Large intestine (tissue), 3 donors: ENCODE data around the gene SNTG2. TPM values are rescaled to one million over a fixed set of nuclear protein-coding genes. Genes with fewer than 3 reads are reported as not detected.

Experiments
- DNase-seq, 2 donors: peaks; one replicate each; pipeline versions ENCODE4 v3.0.0 to v3.0.0-alpha.2; 2013
- H3K27ac ChIP-seq: one replicate; pipeline ENCODE4 v1.5.1; 2013; ENCODE audit warnings: low read length
- H3K27me3 ChIP-seq: 2 replicates; pipeline ENCODE4 v1.6.1; 2013; ENCODE audit warnings: low read length; ENCODE audit not compliant: control insufficient read depth, insufficient read depth
- H3K36me3 ChIP-seq: 2 replicates; pipeline ENCODE4 v1.6.1; 2013; ENCODE audit warnings: low read length; ENCODE audit not compliant: control insufficient read depth, insufficient read depth
- H3K4me1 ChIP-seq: one replicate; pipeline ENCODE4 v1.6.1; 2013; ENCODE audit warnings: low read length; ENCODE audit not compliant: control insufficient read depth, insufficient read depth
- H3K4me3 ChIP-seq: one replicate; pipeline ENCODE4 v1.5.1; 2013; ENCODE audit warnings: low read length
- H3K9me3 ChIP-seq: one replicate; pipeline ENCODE4 v1.6.1; 2013; ENCODE audit warnings: mild to moderate bottlenecking, low read depth, low read length, moderate library complexity; ENCODE audit not compliant: control insufficient read depth
- WGBS: methylation state at CpG from one replicate; pipeline ENCODE4 v1.1.5; 2013; ENCODE audit warnings: low lambda C conversion rate; ENCODE audit not compliant: insufficient coverage; 5-methylcytosine and 5-hydroxymethylcytosine counted together
- polyA plus RNA-seq: library from polyadenylated mRNA; unstranded; fragments of 120-200 nt; gene quantifications from one replicate; pipeline ENCODE4 v1.2.1, GENCODE V29; 2013

Gene SNTG2
- polyA plus RNA-seq, 1 donor = 0.48 TPM

DNA sequence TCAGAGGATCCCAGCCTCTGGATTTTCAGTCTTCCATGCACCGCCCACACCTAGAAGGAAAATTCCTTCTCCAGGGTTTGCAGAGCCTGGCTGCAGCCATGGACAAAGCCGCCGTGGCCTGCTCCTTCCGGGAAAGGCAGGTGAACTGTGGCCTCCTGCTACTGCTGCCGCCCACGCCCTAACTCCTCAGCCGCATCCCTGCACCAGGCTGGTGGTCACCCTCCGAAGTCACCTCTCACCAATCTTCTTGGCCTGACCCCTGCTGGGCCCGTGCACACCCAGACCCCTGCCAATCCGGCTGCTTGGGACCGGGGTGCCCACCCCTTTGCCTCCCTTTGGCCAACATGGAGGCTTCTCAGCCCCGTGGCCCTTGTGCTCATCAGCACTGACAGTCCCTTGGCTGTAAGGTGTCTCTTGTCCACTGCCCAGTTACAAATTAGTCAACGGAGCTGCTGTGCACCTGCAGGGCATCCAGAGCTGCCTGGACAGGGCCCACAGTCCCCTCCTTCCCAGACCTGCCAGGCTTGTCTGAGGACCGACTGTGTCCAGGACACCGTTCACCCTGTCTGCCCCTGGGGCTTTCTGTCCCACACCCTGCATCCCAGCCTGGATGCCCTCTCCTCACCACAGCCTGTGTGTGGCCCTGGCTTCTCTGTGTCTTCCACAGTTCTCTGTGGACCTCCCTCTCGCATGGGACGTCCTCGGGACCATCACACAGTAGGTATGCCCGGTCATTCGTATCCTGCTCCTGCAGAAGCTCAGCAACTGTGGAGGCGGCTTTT, 332.6 kb downstream of the SNTG2 start:
- Histone ChIP-seq H3K36me3 (no peaks in the 10 kb centered on the region), H3K27me3 (no peaks in the 10 kb centered on the region), H3K27ac (no peak overlapping the region), H3K4me1 (no peaks in the 10 kb centered on the region), H3K4me3 (no peak overlapping the region), H3K9me3 (peaks cover 9% of the 10 kb centered on the region)
- no CpG with 5 or more reads among the region's 21 CpGs for WGBS
- no peak for DNase-seq

DNA sequence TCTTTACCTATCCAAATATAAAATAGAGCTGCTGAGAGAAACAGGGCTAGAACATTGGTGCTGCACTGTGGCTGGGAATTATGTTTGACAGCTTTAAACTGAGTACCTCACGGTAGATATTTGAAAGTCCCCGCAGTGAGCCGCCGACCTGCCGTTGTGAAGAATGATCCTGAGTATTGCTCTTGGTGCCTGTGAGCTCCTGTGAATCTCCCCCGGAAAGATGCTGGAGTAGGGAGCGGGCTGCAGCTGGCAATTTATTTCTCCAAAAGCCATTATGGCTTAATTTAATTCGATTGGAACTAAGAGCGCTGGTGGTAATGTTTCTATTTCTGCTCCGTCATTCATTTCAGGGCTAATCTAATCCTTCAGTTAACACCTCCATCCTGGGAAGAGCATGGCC, 333.2 kb downstream of the SNTG2 start:
- DNase-seq = no peak
- WGBS = no CpG with 5 or more reads among the region's 10 CpGs
- no peak overlapping the region for H3K4me3 ChIP-seq
- no peak overlapping the region for H3K27ac ChIP-seq
- H3K36me3 ChIP-seq = no peaks in the 10 kb centered on the region
- H3K27me3 ChIP-seq = no peaks in the 10 kb centered on the region
- H3K4me1 ChIP-seq = no peaks in the 10 kb centered on the region
- H3K9me3 ChIP-seq = peaks cover 7% of the 10 kb centered on the region

DNA sequence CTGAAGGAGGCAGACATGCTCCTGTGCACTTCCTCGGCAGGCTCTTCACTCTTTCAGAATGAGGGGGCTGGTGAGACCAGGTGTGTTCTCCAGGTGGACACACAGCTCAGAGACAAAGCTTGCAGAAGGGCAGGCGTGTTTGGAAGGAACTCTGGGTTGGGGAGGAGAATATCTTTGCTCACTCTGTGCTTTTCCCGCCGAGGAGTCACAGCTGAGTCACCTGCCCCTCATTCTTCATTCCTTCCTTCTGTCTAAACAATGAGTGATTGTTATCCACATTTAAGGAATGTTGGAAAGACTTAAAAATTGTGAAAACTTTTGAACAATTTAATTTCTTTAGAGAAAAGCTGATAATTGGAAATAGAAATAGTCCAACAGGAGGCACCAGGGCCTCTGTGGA, 336.3 kb downstream of the SNTG2 start:
- no peaks in the 10 kb centered on the region for H3K4me1 ChIP-seq
- no peaks in the 10 kb centered on the region for H3K36me3 ChIP-seq
- DNase-seq = no peak
- no peak overlapping the region for H3K27ac ChIP-seq
- no CpG with 5 or more reads among the region's 4 CpGs for WGBS
- H3K4me3 ChIP-seq = no peak overlapping the region
- H3K9me3 ChIP-seq = no peaks in the 10 kb centered on the region
- H3K27me3 ChIP-seq = no peaks in the 10 kb centered on the region

DNA sequence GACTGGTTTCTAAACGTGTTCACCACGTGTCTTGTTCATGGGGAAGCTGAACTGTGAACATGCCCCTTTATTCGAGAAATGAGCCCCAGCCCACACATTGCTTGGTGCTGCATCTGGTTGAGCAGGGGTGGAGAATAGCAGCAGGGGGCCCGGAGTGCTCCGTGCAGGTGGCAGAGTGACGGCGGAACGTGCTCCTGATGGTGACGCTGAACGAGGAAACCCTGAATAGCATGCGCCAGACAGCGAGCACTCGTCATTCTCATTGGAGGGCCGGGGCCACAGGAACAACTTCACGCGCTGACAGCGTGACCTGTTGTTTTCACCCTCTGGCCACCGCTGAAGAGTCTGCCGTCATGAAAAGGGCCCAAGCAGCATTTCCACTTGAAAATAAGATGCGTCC, 336.8 kb downstream of the SNTG2 start:
- Histone ChIP-seq H3K4me1 (no peaks in the 10 kb centered on the region), H3K4me3 (no peak overlapping the region), H3K27me3 (no peaks in the 10 kb centered on the region), H3K9me3 (no peaks in the 10 kb centered on the region), H3K36me3 (no peaks in the 10 kb centered on the region), H3K27ac (no peak overlapping the region)
- 80% methylated on average over 3 of the region's 20 CpGs for WGBS
- DNase-seq = no peak

DNA sequence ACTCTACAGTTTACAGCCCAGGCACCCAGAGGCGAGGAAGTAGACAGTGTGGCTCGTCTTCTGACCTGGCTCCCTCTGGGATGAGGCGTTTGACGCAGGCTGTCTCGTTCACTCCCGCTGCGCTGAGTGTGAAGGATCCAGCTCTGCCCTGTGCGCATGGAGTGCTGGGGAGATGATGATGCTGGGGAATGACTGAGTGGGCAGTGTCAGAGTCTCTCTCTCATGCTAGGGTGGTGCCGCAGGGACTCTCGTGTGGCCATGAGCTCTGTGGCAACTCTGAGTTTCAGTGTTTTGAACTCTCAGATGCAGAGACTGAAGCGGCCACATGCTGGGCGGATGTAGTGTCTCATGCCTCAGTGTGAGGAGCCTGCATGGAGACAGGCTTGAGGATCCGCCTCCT, 344.3 kb downstream of the SNTG2 start:
- no peak for DNase-seq
- 100% methylated on average over 1 of the region's 13 CpGs for WGBS
- Histone ChIP-seq H3K27me3 (no peaks in the 10 kb centered on the region), H3K36me3 (no peaks in the 10 kb centered on the region), H3K9me3 (no peaks in the 10 kb centered on the region), H3K4me1 (no peaks in the 10 kb centered on the region), H3K27ac (no peak overlapping the region), H3K4me3 (no peak overlapping the region)

DNA sequence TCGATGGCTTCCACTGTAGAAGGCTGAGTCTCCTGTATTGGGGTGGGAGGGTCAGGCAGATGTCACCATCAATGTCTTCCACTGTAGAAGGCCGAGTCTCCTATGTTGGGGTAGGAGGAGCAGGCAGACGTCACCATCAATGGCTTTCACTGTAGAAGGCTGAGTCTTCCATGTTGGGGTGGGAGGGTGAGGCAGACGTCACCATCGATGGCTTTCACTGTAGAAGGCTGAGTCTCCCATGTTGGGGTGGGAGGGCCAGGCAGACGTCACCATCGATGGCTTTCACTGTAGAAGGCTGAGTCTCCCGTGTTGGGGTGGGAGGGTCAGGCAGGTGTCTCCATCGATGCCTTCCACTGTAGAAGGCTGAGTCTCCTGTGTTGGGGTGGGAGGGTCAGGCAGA, 345.1 kb downstream of the SNTG2 start:
- H3K4me3 ChIP-seq = no peak overlapping the region
- no peaks in the 10 kb centered on the region for H3K4me1 ChIP-seq
- no peaks in the 10 kb centered on the region for H3K36me3 ChIP-seq
- no peak for DNase-seq
- no peak overlapping the region for H3K27ac ChIP-seq
- H3K9me3 ChIP-seq = no peaks in the 10 kb centered on the region
- WGBS = no CpG with 5 or more reads among the region's 9 CpGs
- H3K27me3 ChIP-seq = no peaks in the 10 kb centered on the region

DNA sequence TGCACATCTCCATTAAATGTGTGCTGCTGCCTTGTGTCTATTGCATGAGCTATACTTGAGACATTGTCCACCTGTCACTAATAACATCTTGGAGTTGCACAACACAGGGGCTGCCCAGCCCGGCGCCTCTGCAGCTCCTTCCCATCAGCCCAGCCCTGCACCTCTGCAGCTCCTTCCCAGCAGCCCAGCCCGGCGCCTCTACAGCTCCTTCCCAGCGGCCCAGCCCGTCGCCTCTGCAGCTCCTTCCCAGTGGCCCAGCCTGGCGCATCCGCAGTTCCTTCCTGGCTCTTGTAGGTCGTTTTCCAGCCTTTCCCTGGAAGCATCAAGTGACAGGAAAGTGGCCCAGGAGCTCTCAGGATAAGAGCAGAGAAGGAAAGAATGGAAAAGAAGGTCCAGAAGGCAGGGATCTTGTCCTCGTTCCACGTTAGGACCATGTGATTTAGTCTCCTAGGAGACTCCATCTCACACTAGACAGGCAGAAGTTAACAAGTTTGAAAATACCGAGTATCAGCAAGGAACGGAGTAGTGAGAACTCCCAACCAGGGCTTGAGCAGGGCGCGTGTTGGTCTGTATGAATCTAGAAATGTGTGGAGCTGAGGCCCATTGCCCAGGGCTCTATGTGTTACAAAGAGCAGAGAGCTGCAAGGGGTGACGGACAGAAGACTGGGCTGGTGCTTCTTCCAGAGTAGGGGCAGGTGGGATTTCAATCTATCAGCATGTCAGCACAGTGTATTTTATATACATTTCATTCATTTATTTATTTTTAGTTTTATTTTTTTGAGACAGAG, 346.9 kb downstream of the SNTG2 start:
- H3K36me3 ChIP-seq = no peaks in the 10 kb centered on the region
- H3K4me1 ChIP-seq = no peaks in the 10 kb centered on the region
- no peaks in the 10 kb centered on the region for H3K27me3 ChIP-seq
- H3K27ac ChIP-seq = no peak overlapping the region
- WGBS = no CpG with 5 or more reads among the region's 17 CpGs
- no peak overlapping the region for H3K4me3 ChIP-seq
- DNase-seq = no peak
- H3K9me3 ChIP-seq = no peaks in the 10 kb centered on the region

DNA sequence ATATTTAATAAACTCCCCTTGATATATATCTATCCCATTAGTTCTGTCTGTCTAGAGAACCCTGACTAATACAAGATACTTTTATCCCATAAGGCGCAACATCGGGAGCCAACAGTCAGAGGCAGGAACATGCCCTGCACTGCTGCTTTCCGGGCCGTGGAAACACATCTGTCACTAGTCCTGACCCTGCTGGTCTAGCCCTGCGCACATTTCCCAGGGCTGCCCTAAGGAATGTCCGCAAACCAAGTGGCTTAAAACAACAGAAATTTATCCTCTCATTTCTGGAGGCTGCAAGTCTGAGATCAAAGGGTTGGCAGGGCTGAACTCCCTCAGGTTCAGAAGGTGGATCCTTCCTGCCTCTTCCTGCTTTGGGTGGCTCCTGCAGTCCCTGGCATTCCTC, 348.4 kb downstream of the SNTG2 start:
- no peaks in the 10 kb centered on the region for H3K4me1 ChIP-seq
- no peaks in the 10 kb centered on the region for H3K9me3 ChIP-seq
- WGBS = no CpG with 5 or more reads among the region's 6 CpGs
- no peak for DNase-seq
- no peak overlapping the region for H3K4me3 ChIP-seq
- no peak overlapping the region for H3K27ac ChIP-seq
- H3K27me3 ChIP-seq = no peaks in the 10 kb centered on the region
- no peaks in the 10 kb centered on the region for H3K36me3 ChIP-seq

DNA sequence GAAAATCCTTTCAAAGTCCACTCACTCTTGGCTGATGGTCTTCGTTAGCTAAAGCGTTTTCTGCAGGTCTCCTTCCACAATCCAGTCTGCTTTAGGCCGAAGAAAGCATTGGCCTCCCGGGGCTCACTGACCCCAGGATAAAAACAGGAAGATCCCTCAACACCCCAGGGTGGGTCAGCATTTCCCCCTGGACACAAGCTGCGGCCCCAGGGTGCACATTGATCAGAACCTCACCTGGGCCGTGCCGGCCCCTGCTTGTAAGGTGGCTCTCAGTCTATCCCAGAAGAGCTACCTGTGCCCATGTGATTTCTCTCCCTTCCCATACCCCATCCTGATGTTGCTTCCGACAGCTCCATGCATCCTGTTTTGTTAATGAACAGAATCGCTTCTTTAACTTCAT, 349.6 kb downstream of the SNTG2 start:
- Histone ChIP-seq H3K4me3 (no peak overlapping the region), H3K36me3 (no peaks in the 10 kb centered on the region), H3K4me1 (no peaks in the 10 kb centered on the region), H3K9me3 (no peaks in the 10 kb centered on the region), H3K27ac (no peak overlapping the region), H3K27me3 (no peaks in the 10 kb centered on the region)
- WGBS = 96% methylated on average over 2 of the region's 9 CpGs
- DNase-seq = no peak

DNA sequence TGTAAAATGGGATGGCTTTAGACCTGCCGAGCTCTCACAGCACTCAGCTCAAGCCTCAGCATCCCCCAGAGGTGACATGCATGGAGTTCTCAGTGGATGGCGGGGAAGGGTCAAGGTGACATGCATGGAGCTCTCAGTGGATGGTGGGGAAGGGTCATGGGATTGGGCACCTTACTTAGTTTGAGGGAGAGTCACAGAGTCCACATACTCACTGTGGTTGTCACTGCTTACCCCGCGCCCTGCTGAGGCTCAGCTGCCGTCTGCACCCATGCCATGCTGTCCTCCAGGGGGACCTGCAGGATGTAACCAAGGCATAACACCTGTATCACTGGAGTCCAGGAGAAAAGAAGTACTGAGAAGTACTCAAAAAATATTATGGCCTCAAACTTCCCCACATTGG, 350.4 kb downstream of the SNTG2 start:
- no peaks in the 10 kb centered on the region for H3K9me3 ChIP-seq
- no peak for DNase-seq
- no peaks in the 10 kb centered on the region for H3K36me3 ChIP-seq
- no peak overlapping the region for H3K27ac ChIP-seq
- WGBS = no CpG with 5 or more reads among the region's 5 CpGs
- no peak overlapping the region for H3K4me3 ChIP-seq
- no peaks in the 10 kb centered on the region for H3K4me1 ChIP-seq
- H3K27me3 ChIP-seq = no peaks in the 10 kb centered on the region
